GM04504 (cell line): ENCODE data around the gene SCN2A.

Experiments
- DNase-seq: peaks from one replicate; pipeline ENCODE4 v3.0.0-alpha.2; 2012; ENCODE audit warnings: low read depth

SCN2A gene

GRCh38 chr2:165420231-165420630 lies 181.0 kb downstream of the SCN2A start:
- no peak for DNase-seq

- DNase-seq = no peak
Observed at GRCh38 chr2:165423081-165423480, 183.9 kb downstream of the SCN2A start.

- DNase-seq = no peak
Observed at GRCh38 chr2:165425556-165425955, 186.3 kb downstream of the SCN2A start.

- no peak for DNase-seq
Observed at GRCh38 chr2:165427686-165428085, 188.5 kb downstream of the SCN2A start.

GRCh38 chr2:165428926-165429325 lies 189.7 kb downstream of the SCN2A start:
- DNase-seq = no peak

GRCh38 chr2:165431014-165431413 lies 191.8 kb downstream of the SCN2A start:
- DNase-seq = no peak

GRCh38 chr2:165432234-165432966 lies 193.2 kb downstream of the SCN2A start:
- no peak for DNase-seq

- DNase-seq = no peak
Observed at GRCh38 chr2:165434865-165435496, 195.8 kb downstream of the SCN2A start.

- DNase-seq = no peak
Observed at GRCh38 chr2:165435611-165436010, 196.4 kb downstream of the SCN2A start.

- DNase-seq = no peak
Observed at GRCh38 chr2:165436559-165436958, 197.3 kb downstream of the SCN2A start.

- peak; percentile 66 for DNase-seq
Observed at GRCh38 chr2:165440367-165440766, 201.2 kb downstream of the SCN2A start.
